ENCODE measurements around the gene KRT3. TPM values are rescaled to one million over a fixed set of nuclear protein-coding genes. Genes with fewer than 3 reads are reported as not detected.
A peak's percentile ranks its signal among the peaks of the same experiment; 100 is the strongest.

KRT3 gene
- total RNA-seq, 1 donor from 2014 or later = not detected

DNA sequence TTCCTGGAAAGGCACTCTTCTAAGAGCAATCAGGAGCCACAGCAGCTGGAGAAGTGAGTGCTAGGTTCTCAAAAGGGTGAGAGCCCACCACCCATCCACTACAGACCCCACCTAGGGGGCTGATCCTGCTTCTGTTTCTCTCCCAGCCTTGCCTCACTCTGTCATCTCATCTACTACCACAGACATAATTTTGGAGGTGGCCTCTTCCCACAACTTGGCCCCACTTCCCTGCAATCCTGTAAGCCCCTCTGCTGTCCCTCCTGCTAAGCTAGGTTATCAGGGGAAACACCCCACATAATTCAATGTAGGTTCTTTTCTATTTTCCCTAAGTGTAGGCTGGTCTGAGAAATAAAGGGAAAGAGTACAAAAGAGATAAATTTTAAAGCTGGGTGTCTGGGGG lies 35.3 kb downstream of the KRT3 start:
- no peak for DNase-seq (ENCODE audit: low spot score)

DNA sequence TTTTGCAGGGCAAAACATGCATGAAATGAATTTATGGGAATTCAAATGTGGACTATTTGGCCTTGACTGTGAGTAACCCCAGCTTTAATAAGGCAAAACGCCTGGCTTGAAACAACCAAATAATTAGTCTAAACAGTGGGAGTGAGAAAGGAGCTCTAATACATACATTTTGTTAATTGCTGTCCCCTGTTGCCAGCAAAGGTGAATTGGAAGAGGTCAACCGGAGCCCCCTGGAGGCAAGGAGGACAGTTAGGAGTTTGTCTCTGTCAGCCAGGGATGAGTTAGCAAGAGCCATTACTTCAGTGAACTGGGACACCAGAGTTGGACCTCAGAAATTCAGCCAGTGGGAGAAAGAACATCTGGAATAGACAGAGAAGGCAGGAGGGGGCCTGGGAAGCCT lies 36.2 kb downstream of the KRT3 start:
- no peak for DNase-seq (ENCODE audit: low spot score)

DNA sequence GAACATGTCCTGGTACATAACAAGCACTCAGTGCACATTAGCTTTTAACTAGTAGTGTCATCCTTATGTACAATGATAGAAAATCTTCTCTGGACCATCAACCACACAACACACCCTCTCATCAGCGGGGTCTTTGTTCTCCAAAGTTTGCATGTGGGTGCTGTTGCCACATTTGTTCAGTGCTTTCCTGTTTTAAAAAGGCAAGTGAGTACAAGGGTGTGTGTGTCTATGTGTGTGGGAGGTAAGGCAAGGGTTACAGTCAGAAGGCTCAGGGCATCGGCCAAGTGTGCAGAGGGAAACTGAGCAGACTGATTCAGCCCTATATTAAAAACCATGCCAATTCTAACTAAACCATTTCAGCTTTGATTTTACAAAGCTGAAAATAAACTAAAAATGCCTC lies 36.7 kb downstream of the KRT3 start:
- DNase-seq (ENCODE audit: low spot score) = no peak

DNA sequence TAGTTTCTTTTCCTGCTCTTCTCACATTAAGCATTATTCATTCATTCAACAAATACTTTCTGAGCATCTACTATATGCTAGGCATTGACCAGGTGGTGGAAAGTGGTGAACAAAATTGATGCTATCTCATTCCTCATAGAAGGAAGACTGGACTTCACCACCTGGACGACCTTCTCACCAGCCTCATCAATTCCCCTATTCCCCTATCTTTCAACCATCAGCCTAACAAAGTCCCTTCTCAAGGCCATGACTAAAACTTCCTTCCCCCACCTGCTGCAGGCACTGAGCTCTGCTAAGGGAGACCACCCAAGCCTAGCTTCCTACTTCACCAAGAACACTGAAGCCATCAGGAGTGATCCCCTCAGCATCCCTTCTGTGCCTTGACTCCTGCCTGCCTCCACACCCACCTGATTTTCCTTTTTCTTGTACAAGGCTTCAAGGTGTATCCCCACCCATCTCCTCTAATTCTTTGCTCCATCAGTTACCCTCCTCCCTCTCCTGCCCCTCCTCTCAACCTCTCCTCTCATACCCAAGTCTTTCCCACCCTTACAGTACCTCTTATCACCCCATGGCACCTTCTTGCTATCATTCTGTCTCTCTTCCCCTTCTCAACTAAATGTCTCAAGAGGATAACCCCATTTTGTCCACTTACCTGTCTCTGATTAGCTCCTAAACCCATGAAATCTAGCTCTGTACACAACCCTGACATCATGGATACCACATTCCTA lies 38.3 kb downstream of the KRT3 start:
- DNase-seq (ENCODE audit: low spot score) = no peak

DNA sequence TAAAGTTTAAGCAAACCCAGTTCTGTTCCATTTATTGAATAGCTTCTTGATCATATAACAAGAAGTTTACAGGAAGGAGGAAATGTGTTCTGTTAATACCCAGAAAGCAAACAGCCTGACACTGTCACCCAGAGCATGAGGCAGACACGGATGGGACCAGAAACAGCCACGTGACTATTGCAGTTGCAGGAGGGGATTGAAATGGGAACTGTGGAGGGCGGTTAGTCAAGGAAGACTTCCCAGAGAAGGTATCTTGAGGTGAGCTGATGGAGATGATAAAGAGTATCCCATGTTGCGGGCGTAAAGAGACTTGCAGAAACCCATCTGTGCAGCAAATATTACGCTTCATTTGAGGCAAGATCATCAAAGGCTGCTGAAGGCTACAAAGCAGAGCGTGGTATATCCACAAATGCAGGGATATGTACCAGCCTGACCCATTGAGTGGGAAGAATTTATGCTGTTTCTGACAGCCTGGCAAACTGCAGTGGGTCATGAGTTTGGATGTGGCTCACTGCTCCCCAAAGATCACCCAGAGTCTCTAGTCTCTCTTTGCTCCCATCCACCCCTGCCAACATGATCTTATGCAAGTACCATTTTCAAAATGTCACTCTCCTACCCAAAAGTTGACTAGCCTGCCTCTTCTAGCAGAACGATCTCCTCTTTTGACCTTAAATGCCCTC lies 39.5 kb downstream of the KRT3 start:
- no peak for DNase-seq (ENCODE audit: low spot score)

DNA sequence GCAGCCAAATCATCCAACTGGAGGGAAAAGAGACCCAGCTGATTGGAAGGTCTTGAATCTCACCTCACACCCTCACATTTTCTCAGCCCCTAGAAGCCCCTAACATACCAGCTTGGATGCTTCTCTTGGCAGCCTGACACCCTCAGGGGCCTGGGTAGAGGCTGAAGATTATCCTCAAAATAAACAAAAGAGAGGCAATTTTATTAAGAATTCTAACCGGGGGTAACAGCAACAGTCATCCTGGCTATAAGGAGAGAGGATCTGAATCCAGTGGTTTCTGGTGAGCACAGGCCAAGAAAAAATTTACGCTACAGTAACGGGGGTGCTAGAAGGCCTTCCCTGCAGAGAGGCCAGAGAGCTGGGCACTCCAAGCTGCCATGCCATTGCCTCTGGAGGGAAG lies 40.4 kb downstream of the KRT3 start:
- no peak for DNase-seq (ENCODE audit: low spot score)

DNA sequence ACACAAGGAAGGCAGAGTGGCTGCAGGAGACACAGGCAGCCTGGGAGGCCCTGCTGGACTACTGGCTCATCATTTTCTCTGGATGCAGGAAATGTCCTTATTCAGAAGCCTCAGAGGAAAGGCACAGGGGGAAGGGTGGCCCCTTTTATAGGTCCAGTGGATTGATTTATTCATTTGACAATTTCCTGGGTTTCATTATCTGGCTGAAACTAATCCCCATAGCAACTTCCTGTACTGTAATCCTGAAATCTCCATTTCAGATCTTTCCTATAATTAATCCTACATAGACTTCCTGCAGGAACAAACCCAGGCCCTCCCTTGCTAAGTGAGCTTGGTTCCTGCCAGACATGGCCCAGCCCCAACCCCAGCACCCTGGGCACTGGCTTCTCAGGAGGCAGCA lies 41.8 kb downstream of the KRT3 start:
- DNase-seq (ENCODE audit: low spot score) = no peak

DNA sequence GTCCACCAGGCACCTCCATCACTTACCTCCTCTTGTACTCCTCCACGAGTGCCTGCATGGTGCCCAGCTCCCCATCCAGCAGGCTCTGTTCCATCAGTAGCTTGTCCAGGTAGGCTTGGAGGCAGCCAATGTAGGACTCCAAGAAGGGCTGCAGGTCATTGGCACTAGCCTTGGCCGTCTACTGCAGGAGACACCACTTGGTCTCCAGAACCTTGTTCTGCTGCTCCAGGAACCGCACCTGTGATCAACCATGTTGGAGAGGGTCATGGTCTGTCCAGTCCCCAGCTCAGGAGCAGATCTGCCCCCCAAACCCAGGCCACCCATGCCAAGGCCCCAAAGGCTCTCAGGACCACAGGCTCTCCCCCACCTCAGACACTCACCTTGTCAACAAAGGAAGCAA lies 42.6 kb downstream of the KRT3 start:
- DNase-seq (ENCODE audit: low spot score) = no peak

DNA sequence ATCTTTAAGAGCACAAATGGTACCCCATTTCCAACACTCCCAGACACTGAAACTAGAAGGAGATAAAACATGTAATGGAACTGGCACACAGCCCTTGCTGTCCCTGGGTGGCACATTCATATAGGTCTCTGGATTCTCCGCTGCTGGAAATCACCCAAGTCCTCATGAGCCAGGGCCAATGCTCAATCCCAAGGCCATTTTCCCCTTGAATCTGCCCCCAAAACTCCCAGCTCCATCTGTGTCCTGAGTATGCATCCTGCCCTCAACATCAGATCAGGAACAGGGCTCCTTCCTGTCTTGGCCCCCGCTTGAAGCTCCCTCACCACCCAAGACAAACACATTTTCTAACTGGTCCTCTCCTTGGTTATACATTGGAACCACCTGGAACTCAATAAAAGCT lies 43.4 kb downstream of the KRT3 start:
- no peak for DNase-seq (ENCODE audit: low spot score)

DNA sequence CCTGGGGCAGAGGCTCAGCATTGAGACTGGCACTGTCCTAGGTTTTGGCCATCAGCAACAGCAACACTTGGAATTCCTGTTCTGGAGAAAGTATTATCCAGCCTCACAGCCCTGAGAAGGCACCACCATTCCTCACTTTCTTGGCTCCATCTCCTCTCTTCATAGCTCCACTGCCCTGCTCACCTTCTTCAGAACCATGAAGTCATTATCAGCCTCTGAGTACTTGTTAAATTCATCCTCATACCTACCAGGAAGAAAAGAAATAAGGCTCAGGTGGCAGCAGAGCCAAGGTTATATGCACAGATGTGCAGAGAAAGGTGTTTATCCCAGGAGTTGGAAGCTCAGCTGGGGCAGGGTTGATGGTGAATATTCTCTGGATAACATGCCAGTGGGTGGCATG lies 44.1 kb downstream of the KRT3 start:
- no peak for DNase-seq (ENCODE audit: low spot score)

DNA sequence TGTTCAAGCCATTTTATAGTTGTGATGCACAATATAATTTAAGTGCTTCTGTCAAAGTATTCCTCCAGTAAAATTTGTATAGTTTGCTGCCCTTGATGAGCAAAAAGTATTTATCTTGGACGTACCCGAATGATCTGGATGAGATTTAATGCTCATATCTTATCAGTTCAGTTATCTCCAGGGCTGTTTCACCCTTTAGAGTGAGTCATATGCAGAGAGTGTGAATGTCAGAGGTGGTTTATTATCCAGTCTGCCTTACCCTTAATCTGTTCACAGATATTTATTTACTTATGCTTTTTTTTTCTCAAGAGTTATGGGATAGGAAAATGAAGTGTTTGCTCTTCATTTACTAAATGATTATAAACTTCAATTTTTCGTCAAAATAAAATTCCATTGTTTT lies 45.4 kb downstream of the KRT3 start:
- DNase-seq (ENCODE audit: low spot score) = peak; percentile 12

DNA sequence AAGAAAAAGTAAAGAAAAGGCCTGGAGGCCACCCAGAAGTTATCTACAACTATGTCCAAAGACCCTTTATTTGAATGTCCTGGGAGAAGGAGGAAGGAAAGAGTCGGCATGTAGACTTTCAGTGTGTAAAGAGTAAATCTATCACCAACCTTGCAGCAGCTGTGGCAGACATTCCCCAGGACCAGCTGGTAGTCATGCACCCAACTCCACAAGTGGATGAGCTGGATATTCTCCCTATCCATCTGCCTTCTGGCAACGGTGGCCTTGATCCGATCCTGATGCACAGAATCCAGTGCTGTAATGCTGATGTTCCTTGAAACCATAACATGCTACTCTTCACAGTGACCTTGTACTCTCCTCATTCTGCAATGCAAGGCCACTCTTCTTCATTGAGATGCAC lies 46.1 kb downstream of the KRT3 start:
- peak; percentile 8 for DNase-seq (ENCODE audit: low spot score)

DNA sequence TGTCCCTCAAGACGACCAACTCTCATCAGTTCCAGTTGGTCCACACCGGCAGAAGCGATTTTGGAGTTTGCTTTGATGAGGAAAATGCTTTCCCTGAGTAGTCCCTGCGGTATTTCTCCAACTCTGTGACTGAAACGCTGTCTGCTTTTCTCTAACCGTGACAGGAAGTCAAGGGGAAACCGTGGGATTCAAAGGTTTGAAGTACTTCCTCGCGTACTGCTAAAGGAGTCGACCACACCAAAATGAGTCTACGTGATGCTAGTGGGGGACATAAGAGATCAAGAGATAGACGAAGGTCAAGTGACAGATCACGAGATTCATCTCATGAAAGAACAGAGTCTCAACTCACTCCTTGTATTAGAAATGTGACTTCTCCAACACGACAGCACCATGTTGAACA lies 47.3 kb downstream of the KRT3 start:
- DNase-seq (ENCODE audit: low spot score) = no peak

DNA sequence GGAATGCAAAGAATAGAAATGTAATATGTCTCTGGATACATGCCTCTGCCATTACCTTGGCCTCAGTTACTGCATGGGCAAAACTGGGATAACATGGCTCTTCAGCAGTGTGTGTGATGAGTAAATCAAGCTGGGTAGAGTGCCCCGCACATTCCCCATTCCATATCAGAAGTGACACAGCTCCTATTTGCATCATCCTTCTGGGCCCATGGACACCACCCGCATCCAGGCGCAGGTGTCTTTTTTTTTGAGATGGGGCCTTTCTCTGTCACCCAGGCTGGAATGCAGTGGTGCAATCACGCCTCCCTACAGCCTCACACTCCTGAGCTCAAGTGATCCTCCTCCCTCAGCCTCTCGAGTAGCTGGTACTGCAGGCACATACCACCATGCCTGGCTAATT lies 50.4 kb downstream of the KRT3 start:
- no peak for DNase-seq (ENCODE audit: low spot score)

DNA sequence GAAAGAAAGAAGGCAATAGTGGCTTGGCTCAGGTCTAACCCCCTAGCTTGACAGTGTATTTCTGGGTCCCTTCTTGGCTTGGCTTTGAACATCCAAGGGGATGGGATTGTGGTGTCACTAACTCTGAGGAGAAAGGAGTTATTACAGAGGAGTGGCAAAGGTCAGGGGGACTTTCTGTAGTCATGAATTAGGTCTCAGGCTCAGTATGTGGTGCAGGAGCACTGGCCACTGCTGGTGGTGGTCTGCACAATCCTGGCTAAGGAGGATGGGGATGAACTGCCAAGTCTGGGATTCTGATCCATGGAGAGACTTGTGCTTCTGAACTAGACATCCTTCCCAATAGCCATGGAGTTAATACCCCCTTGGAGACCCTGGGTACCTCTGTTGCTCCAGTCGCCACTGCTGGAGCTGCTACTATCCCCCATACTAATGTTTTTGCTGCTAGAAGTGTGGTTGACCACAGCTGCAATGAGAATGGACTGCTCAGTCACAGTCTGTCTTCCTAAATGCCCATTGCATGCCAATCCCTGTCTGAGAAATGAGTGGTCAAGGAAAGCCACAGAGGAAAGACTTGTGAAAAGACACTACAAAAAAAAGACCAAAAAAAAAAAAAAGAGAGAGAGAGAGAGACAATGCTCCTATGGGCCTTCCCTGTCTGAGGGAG lies 51.3 kb downstream of the KRT3 start:
- no peak for DNase-seq (ENCODE audit: low spot score)

DNA sequence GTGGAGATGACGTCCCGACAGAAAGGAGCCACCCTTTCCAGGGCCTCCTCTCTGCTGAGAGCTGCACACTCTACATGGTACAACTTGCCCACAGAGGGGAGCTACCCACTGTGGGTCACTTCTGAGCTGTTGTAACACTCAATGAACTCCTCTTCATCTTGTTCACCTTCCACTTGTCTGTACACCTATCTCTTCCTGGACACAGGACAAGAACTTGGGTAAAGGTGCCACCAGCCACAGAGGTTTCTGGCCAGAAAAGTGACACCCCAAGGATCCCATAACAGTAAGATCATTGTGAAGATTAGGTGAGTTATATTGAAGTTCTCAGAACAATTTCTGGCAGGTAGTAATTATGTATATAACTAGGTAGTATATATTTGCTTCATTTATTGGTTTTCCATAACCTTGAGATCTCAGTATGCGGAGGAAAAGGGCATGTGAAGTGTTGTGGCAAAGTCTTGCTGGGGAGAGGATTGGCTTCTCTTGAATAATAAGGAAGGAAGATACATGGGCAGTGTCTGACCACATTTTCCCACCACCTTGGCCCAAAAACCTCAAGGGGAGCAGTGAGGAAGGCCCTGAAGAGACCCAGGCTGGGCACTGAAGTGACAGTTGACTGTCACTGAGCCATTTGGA lies 53.0 kb downstream of the KRT3 start:
- DNase-seq (ENCODE audit: low spot score) = no peak

DNA sequence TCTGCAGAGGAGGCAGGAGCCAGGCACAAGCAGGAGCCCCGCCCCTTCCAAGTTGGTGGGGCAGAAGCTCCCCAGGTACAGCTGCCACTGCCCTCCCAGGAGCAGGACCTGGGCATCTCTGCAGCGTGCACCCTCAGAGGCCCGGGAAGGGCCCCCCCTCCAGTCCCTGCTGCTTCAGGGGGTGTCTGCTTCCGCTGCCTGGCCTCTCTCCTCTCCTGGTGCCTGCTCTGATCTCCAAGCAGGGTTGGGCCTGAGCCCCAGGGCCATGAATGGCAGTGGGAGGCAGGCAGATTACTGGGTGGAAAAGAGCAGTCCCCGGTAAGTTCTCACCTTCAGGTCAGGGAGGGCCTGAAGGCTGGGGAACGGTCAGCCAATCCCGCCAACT lies 53.7 kb downstream of the KRT3 start:
- DNase-seq (ENCODE audit: low spot score) = no peak

DNA sequence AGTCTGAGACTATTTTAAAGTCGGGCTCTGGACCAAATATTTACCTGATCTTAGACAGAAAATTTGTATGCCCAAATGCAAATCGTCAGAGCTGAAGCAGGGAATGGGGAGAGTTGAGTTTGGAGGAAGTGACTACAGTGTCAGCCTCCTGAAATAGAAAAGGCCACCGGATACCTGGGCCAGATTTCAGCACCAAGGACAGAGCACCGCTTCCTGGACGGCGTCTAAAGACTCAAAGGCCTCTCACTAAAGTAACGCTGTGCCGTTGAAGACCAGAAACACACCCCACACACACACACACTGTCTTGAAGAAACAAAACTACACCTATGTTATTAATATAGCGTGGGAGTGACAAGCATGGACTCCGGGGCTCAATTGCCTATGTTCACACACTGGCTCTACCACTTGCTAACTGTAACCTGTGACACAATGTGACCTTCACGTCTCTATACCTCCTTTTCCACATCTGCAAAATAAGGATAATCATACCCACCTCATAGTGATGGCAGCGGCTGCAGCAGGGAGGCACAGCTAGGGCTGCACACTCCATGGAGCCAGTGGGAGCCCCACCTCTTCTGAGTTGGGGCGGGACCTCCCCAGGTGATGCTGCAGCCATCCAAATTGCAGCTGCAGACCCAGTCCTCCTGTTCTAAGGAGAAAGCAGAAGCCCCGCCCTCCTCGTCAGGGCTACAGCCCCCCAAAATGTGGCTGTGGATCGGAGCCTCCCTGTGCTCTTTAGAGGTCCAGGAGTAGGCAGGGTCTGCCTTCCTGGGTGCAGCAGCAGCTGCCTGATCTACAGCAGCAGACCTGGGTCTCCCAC lies 54.3 kb downstream of the KRT3 start:
- peak; percentile 72 for DNase-seq (ENCODE audit: low spot score)

DNA sequence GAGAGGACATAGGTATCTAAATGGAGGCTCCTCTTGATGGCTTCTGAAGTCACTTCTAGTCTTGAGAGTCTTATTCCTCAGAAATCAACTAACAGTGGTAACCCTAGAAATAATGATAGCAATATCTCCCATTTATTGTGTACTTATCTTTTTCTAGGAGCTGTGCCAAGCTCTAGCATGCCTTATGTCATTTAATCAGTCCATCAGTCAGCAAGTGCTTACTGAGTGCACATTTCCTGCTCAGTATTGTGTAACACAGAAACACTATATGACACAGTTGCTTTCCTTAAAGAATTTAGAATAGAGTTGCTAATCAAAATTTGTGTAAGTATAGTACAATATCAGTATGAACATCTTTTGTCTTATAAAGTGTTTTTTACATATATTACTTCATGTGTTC lies 55.3 kb downstream of the KRT3 start:
- no peak for DNase-seq (ENCODE audit: low spot score)

DNA sequence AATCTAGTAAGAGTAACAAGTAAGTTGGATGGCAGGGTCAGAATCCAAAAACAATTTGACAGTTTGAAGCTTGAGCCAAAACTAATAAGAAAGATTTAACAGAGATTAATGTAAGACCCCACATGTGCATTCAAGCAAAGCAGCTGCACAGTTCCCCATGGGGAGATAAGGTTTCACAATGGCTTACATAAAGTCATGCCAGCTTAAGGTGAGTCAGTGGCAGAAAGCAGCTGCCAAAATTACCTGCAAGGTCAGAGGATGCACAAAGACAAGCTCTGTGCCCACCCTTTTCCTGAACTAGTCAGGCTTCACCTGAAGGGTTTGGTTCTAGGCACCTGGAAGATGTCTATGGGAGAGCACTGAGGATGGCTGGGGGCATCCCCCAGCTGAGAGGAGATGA lies 56.0 kb downstream of the KRT3 start:
- no peak for DNase-seq (ENCODE audit: low spot score)
